Testis (tissue), 3 donors: ENCODE measurements around the gene ANKHD1. TPM values are rescaled to one million over a fixed set of nuclear protein-coding genes. Genes with fewer than 3 reads are reported as not detected.
"Not testable (repeated sequence)": the region's sequence is repeated elsewhere in the genome, so short reads cannot be mapped to it uniquely, and the experiment has no call there.

ENCODE experiments used
- DNase-seq: peaks from one replicate; pipeline ENCODE4 v3.0.0-alpha.2; 2019
- H3K27ac ChIP-seq, 2 donors: fragments of 200-600 bp; sonication (generic); one replicate each; pipeline ENCODE4 v1.5.1; 2019
- H3K27me3 ChIP-seq: fragments of 200-600 bp; sonication (generic); one replicate; pipeline ENCODE4 v1.5.1; 2019
- H3K36me3 ChIP-seq: fragments of 200-600 bp; sonication (generic); one replicate; pipeline ENCODE4 v1.5.1; 2017; ENCODE audit warnings: low read depth; ENCODE audit errors: missing control alignments
- H3K4me1 ChIP-seq: fragments of 200-600 bp; sonication (generic); one replicate; pipeline ENCODE4 v1.5.1; 2019
- H3K4me3 ChIP-seq, 2 donors: fragments of 200-600 bp; sonication (generic); one replicate each; pipeline ENCODE4 v1.5.1; 2017 to 2019
- H3K9me3 ChIP-seq: fragments of 200-600 bp; sonication (generic); one replicate; pipeline ENCODE4 v1.5.1; 2017
- POLR2A ChIP-seq: fragments of 450-650 bp; IDR thresholded peaks from one replicate; pipeline ENCODE4 v1.6.1; 2017; ENCODE audit warnings: antibody characterized with exemption, mild to moderate bottlenecking, moderate library complexity
- WGBS, 2 donors: methylation state at CpG; one replicate each; pipeline ENCODE4 v1.1.5; 2018; 5-methylcytosine and 5-hydroxymethylcytosine counted together
- intact Hi-C: fragments of 100-400 bp; cut with DNase I; formaldehyde crosslinking; loops from one replicate; pipeline ENCODE4 v1.15.1; 2023; ENCODE audit warnings: low total_unique reads
- polyA plus RNA-seq: library from polyadenylated mRNA; stranded (reverse); fragments of 350-450 nt; fragmentation: Illumina TruSeq; extraction: RNeasy Lipid Tissue Mini Kit (QIAGEN cat#74804); gene quantifications from one replicate; pipeline ENCODE4 v1.2.3, GENCODE V29; 2014; ENCODE audit warnings: low read depth, low replicate concordance; ENCODE audit not compliant: insufficient read depth
- total RNA-seq, 2 donors: library from RNA; depleted of rRNA; stranded (reverse); fragments of >200 nt; gene quantifications; one replicate each; pipeline ENCODE4 v1.2.3, GENCODE V29; 2016
- TF ChIP-seq, protein P1 (sequence below), 3 experiments: fragments of 450-650 bp in 2 of 3; fragments of 200-600 bp in 1 of 3; sonication (generic) in 1 of 3; IDR thresholded peaks; one replicate each; pipeline ENCODE4 v1.5.1; 2016 to 2019; ENCODE audit warnings: antibody characterized with exemption in 3 of 3, mild to moderate bottlenecking in 2 of 3, moderate library complexity in 1 of 3

The ANKHD1 gene
- total and polyA plus RNA-seq, 3 donors from 2014 or later, result 70.0 to 172 (median 170) TPM

DNA sequence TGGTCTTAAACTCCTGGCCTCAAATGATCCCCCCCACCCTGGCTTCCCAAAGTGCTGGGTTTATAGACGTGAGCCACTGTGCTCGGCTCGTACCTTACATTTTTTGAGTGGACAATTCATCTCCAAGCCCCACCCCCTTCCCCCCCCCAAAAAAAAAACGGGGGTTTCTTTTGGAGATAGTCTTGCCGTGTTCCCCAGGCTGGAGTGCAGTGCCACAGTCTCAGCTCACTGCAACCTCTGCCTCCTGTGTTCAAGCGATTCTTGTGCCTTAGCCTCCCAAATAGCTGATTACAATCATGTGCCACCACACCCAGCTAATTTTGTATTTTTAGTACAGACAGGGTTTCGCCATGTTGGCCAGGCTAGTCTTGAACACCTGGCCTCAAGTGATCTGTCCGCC, 31.3 kb downstream of the ANKHD1 start:
- intact Hi-C loops, result no loop called here
- Histone ChIP-seq H3K36me3 (no peaks in the 10 kb centered on the region), H3K4me1 (no peaks in the 10 kb centered on the region), H3K4me3 (no peak overlapping the region), H3K9me3 (no peaks in the 10 kb centered on the region), H3K27ac (no peak overlapping the region), H3K27me3 (no peaks in the 10 kb centered on the region)
- 84 to 95% methylated on average over 8 of the region's 8 CpGs for WGBS, 2 donors
- TF ChIP-seq POLR2A, result no peak
- TF ChIP-seq, protein P1, sequence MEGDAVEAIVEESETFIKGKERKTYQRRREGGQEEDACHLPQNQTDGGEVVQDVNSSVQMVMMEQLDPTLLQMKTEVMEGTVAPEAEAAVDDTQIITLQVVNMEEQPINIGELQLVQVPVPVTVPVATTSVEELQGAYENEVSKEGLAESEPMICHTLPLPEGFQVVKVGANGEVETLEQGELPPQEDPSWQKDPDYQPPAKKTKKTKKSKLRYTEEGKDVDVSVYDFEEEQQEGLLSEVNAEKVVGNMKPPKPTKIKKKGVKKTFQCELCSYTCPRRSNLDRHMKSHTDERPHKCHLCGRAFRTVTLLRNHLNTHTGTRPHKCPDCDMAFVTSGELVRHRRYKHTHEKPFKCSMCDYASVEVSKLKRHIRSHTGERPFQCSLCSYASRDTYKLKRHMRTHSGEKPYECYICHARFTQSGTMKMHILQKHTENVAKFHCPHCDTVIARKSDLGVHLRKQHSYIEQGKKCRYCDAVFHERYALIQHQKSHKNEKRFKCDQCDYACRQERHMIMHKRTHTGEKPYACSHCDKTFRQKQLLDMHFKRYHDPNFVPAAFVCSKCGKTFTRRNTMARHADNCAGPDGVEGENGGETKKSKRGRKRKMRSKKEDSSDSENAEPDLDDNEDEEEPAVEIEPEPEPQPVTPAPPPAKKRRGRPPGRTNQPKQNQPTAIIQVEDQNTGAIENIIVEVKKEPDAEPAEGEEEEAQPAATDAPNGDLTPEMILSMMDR (IDR thresholded peaks at IDR 0.05), result no peak
- no peak for DNase-seq

DNA sequence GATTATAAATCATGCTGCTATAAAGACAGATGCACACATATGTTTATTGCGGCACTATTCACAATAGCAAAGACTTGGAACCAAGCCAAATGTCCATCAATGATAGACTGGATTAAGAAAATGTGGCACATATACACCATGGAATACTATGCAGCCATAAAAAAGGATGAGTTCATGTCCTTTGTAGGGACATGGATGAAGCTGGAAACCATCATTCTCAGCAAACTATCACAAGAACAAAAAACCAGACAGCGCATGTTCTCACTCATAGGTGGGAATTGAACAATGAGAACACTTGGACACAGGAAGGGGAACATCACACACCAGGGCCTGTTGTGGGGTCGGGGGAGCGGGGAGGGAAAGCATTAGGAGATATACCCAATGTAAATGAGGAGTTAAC, 55.7 kb downstream of the ANKHD1 start:
- H3K27ac ChIP-seq, H3K4me3 ChIP-seq, DNase-seq, intact Hi-C loops, H3K27me3 ChIP-seq, H3K36me3 ChIP-seq, H3K4me1 ChIP-seq, H3K9me3 ChIP-seq: not testable (repeated sequence)
- WGBS, 2 donors, result 98 to 99% methylated on average over 4 of the region's 4 CpGs

DNA sequence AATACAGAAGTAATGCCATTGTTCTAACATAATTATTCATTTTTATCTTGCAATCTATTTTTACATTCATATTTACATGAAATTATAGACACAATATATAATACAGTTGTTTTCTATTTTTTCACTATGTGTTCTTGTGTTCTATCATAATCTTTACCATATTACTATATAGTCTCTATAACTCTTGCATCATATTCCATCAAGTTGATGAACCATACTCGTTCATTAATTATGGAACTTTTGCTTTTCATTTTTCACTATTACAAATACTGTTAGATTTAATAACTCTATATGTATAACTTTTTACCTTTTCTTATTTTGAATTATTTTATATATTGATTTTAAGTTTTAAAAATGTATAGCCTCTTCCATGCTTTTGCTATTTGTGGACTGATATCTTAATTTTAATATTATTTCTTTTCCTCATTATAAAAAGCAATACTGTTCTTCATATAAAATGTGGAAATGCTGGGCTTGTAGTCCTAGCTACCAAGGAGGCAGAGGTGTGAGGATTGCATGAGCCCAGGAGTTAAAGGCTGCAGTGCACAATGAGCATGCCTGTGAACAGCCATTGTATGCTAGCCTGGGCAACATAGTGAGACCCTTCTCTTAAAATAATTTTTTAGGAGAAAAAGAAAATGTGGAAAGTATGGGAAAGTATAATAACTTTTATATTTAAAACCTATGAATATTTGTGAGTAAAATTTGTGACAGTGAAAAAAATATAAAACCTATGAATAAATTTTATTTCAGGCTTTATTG, 65.5 kb downstream of the ANKHD1 start:
- TF ChIP-seq, protein P1 (IDR thresholded peaks at IDR 0.05), result no peak
- no peak for TF ChIP-seq POLR2A
- intact Hi-C loops, result no loop called here
- no peaks in the 10 kb centered on the region for H3K36me3 ChIP-seq

DNA sequence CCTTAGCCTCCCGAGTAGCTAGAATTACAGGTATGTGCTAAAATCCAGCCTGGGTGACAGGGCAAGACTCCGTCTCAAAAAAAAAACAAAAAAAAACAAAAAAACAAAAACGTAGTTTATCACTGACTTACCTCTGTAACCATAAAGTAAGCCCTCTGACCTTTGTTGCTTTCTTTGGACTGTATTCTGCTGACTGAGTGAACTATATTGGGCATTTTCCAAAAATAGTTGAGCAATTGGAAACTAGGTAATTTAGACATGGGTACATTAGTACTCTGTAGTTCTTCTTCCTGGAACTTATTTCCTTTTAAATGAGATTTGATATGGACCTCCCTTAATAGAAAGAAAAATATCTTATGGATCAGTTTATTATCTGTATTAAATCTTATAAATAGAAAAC, 66.6 kb downstream of the ANKHD1 start:
- intact Hi-C loops, result no loop called here
- no peak for DNase-seq
- 70 to 74% methylated on average over 3 of the region's 3 CpGs for WGBS, 2 donors

More for the DNA sequence above, 65.5 kb downstream of the ANKHD1 start:
- Histone ChIP-seq H3K9me3 (no peaks in the 10 kb centered on the region), H3K4me1 (no peaks in the 10 kb centered on the region), H3K27ac (no peak overlapping the region), H3K27me3 (no peaks in the 10 kb centered on the region), H3K4me3 (no peak overlapping the region)
- 94 to 95% methylated on average over 1 of the region's 1 CpG for WGBS, 2 donors
- DNase-seq, result no peak

DNA sequence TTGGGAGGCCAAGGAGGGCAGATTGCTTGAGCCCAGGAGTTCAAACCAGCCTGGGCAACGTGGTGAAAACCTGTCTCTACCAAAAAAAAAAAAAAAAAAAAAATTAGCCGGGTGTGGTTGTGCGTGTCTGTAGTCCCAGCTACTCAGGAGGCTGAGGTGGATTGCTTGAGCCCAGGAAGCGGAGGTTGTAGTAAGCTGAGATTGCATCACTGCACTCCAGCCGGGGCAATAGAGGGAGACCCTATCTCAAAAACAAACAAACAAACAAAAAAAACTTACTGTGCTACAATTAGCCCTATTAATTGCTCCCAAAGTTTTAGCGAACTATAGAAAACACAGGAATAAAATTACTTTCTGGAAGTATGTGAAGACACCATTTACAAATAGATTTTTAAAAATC, 67.6 kb downstream of the ANKHD1 start:
- WGBS, 2 donors, result 90 to 92% methylated on average over 6 of the region's 6 CpGs
- no peaks in the 10 kb centered on the region for H3K27me3 ChIP-seq
- H3K36me3 ChIP-seq, result no peaks in the 10 kb centered on the region

More for the DNA sequence above, 66.6 kb downstream of the ANKHD1 start:
- TF ChIP-seq POLR2A, result no peak
- TF ChIP-seq, protein P1 (IDR thresholded peaks at IDR 0.05), result no peak
- H3K4me3 ChIP-seq, result no peak overlapping the region
- H3K36me3 ChIP-seq, result no peaks in the 10 kb centered on the region
- H3K27me3 ChIP-seq, result no peaks in the 10 kb centered on the region
- H3K27ac ChIP-seq, result no peak overlapping the region
- no peaks in the 10 kb centered on the region for H3K4me1 ChIP-seq
- no peaks in the 10 kb centered on the region for H3K9me3 ChIP-seq

More for the DNA sequence above, 67.6 kb downstream of the ANKHD1 start:
- Histone ChIP-seq H3K9me3 (no peaks in the 10 kb centered on the region), H3K4me1 (no peaks in the 10 kb centered on the region), H3K4me3 (no peak overlapping the region), H3K27ac (no peak overlapping the region)
- intact Hi-C loops, result no loop called here
- DNase-seq, result no peak
- no peak for TF ChIP-seq POLR2A
- TF ChIP-seq, protein P1 (IDR thresholded peaks at IDR 0.05), result no peak
